Breast epithelium (tissue), 4 donors: Measurements from ENCODE around the gene FAM222A. TPM values are rescaled to one million over a fixed set of nuclear protein-coding genes. Genes with fewer than 3 reads are reported as not detected.

Source experiments
- DNase-seq, 2 donors: peaks; one replicate each; pipeline ENCODE4 v3.0.0-alpha.2; 2019; ENCODE audit warnings: low spot score in 2 of 2
- H3K27ac ChIP-seq, 2 donors: fragments of 200-600 bp; sonication (generic) in 1 of 2; one replicate each; pipeline ENCODE4 v1.5.1; 2016 to 2019; ENCODE audit warnings: mild to moderate bottlenecking in 1 of 2
- H3K27me3 ChIP-seq, 2 donors: fragments of 200-600 bp; sonication (generic) in 1 of 2; one replicate each; pipeline versions ENCODE4 v1.5.1 to v1.6.0; 2017 to 2019; ENCODE audit warnings: control low read depth in 1 of 2, mild to moderate bottlenecking in 1 of 2
- H3K36me3 ChIP-seq: fragments of 200-600 bp; one replicate; pipeline ENCODE4 v1.5.1; 2019
- H3K4me1 ChIP-seq, 2 donors: fragments of 200-600 bp; sonication (generic); one replicate each; pipeline ENCODE4 v1.5.1; 2016 to 2019; ENCODE audit warnings: control low read depth in 1 of 2
- H3K4me3 ChIP-seq, 3 donors: fragments of 200-600 bp; sonication (generic); 1 replicate in 2 of 3; 2 replicates in 1 of 3; pipeline ENCODE4 v1.5.1; 2016 to 2019; ENCODE audit warnings: mild to moderate bottlenecking in 3 of 3, moderate library complexity in 2 of 3
- H3K9me3 ChIP-seq, 2 donors: fragments of 200-600 bp; sonication (generic) in 1 of 2; one replicate each; pipeline ENCODE4 v1.5.1; 2016 to 2019; ENCODE audit warnings: control low read depth in 1 of 2
- POLR2A ChIP-seq: fragments of 450-650 bp; IDR thresholded peaks from one replicate; pipeline ENCODE4 v1.6.1; 2016; ENCODE audit warnings: antibody characterized with exemption, mild to moderate bottlenecking, moderate library complexity
- POLR2AphosphoS5 ChIP-seq, 3 donors: sonication (generic); formaldehyde crosslinking; IDR thresholded peaks; one replicate each; pipeline ENCODE4 v1.6.1; 2017; ENCODE audit warnings: antibody characterized with exemption in 3 of 3
- intact Hi-C: fragments of 100-400 bp; cut with DNase I; formaldehyde crosslinking; loops from one replicate; pipeline ENCODE4 v1.15.1; 2023; ENCODE audit warnings: low total_unique reads
- total RNA-seq, 3 donors: library from RNA; depleted of rRNA; stranded (reverse); fragments of >200 nt; gene quantifications; one replicate each; pipeline ENCODE4 v1.1.0, GENCODE V29; 2016
- TF ChIP-seq, protein P1 (sequence below), 3 donors: fragments of 450-650 bp; IDR thresholded peaks; one replicate each; pipeline ENCODE4 v1.5.1; 2016 to 2017; ENCODE audit warnings: antibody characterized with exemption in 3 of 3, mild to moderate bottlenecking in 3 of 3, moderate library complexity in 3 of 3

FAM222A gene
- total RNA-seq, 3 donors from 2014 or later, result 0.32 to 7.3 (median 1.3) TPM

GRCh38 chr12:109789526-109790048, 76.0 kb downstream of the FAM222A start:
- Histone ChIP-seq H3K4me3 (no peak overlapping the region), H3K9me3 (no peaks in the 10 kb centered on the region), H3K27me3 (no peaks in the 10 kb centered on the region), H3K36me3 (no peaks in the 10 kb centered on the region), H3K4me1 (no peaks in the 10 kb centered on the region), H3K27ac (no peak overlapping the region)
- TF ChIP-seq, protein P1, sequence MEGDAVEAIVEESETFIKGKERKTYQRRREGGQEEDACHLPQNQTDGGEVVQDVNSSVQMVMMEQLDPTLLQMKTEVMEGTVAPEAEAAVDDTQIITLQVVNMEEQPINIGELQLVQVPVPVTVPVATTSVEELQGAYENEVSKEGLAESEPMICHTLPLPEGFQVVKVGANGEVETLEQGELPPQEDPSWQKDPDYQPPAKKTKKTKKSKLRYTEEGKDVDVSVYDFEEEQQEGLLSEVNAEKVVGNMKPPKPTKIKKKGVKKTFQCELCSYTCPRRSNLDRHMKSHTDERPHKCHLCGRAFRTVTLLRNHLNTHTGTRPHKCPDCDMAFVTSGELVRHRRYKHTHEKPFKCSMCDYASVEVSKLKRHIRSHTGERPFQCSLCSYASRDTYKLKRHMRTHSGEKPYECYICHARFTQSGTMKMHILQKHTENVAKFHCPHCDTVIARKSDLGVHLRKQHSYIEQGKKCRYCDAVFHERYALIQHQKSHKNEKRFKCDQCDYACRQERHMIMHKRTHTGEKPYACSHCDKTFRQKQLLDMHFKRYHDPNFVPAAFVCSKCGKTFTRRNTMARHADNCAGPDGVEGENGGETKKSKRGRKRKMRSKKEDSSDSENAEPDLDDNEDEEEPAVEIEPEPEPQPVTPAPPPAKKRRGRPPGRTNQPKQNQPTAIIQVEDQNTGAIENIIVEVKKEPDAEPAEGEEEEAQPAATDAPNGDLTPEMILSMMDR (IDR thresholded peaks at IDR 0.05), result no peak
- TF ChIP-seq POLR2A (no peak), POLR2AphosphoS5 (IDR thresholded peaks at IDR 0.05) (no peak)
- DNase-seq, result no peak
- intact Hi-C loops, result no loop called here

GRCh38 chr12:109792992-109793391, 79.4 kb downstream of the FAM222A start:
- Histone ChIP-seq H3K27me3 (no peaks in the 10 kb centered on the region), H3K36me3 (no peaks in the 10 kb centered on the region), H3K4me3 (no peak overlapping the region), H3K27ac (no peak overlapping the region), H3K4me1 (no peaks in the 10 kb centered on the region), H3K9me3 (no peaks in the 10 kb centered on the region)
- intact Hi-C loops, result no loop called here
- DNase-seq, result no peak
- TF ChIP-seq POLR2A, result no peak
- no peak for TF ChIP-seq POLR2AphosphoS5 (IDR thresholded peaks at IDR 0.05)
- TF ChIP-seq, protein P1 (IDR thresholded peaks at IDR 0.05), result no peak

GRCh38 chr12:109793411-109793810, 79.8 kb downstream of the FAM222A start:
- Histone ChIP-seq H3K4me1 (no peaks in the 10 kb centered on the region), H3K9me3 (no peaks in the 10 kb centered on the region), H3K36me3 (no peaks in the 10 kb centered on the region), H3K4me3 (no peak overlapping the region), H3K27me3 (no peaks in the 10 kb centered on the region), H3K27ac (no peak overlapping the region)
- TF ChIP-seq, protein P1 (IDR thresholded peaks at IDR 0.05), result no peak
- TF ChIP-seq POLR2AphosphoS5 (IDR thresholded peaks at IDR 0.05) (no peak), POLR2A (no peak)
- no peak for DNase-seq
- intact Hi-C loops, result no loop called here

DNA sequence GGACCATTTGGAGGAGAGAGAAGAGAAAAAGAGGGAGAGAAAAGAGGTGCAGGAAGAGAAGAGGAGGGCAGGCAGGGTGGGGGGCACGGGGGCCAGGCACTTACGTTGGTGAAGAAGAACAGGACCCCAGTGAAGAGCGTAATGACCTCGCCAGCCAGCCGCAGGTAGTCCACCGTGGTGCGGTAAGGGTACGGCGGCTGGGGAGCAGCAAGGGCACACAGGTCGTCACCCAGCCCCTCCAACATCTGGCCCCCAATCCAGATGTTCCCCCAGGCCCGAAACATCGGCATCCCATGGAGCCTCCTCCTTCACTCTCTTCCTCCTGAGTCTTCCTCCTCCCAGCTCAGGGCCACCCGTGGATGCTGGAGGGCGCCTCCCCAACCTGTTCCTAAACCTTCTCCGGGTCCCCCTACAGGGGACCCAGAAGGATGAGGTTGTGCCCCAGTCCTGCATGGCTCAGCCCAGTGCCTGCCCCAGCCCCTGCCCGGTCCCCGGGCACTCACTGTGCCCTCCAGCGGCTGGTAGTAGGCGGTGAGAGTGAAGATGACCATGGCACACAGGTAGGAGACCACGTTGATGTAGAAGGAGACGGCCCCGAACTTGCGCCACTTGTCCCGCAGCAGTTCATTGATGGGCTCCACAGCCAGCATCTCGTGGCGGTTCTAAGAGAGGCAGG, 80.3 kb downstream of the FAM222A start:
- DNase-seq, result no peak
- intact Hi-C loops, result no loop called here
- H3K4me3 ChIP-seq, result no peak overlapping the region
- H3K9me3 ChIP-seq, result no peaks in the 10 kb centered on the region
- H3K27ac ChIP-seq, result no peak overlapping the region
- no peaks in the 10 kb centered on the region for H3K27me3 ChIP-seq
- TF ChIP-seq POLR2AphosphoS5 (IDR thresholded peaks at IDR 0.05) (no peak), POLR2A (no peak)
- TF ChIP-seq, protein P1 (IDR thresholded peaks at IDR 0.05), result no peak
- H3K4me1 ChIP-seq, result no peaks in the 10 kb centered on the region
- H3K36me3 ChIP-seq, result no peaks in the 10 kb centered on the region

DNA sequence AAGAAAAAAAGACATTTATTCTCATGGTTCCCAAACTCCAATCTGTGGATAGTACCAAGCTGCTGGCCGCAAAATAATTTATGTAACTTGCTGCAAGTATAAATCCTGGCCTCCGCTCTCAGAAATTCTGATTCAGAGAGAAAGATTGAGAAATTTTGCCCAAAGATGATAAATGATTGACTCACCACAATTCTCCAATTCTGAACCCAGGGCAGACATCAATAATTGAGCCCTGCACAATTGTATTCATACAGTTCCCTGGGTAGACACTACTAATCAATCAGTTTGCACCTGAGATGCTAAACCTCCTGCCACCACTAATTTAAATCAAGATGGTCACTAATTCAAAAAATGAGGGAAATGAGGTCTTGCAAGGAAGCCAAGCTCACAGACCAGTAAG, 81.4 kb downstream of the FAM222A start:
- Histone ChIP-seq H3K9me3 (no peaks in the 10 kb centered on the region), H3K27me3 (no peaks in the 10 kb centered on the region), H3K4me1 (no peaks in the 10 kb centered on the region), H3K36me3 (no peaks in the 10 kb centered on the region), H3K27ac (no peak overlapping the region), H3K4me3 (no peak overlapping the region)
- TF ChIP-seq POLR2A (no peak), POLR2AphosphoS5 (IDR thresholded peaks at IDR 0.05) (no peak)
- TF ChIP-seq, protein P1 (IDR thresholded peaks at IDR 0.05), result no peak
- DNase-seq, result no peak
- intact Hi-C loops, result no loop called here
